Natural killer cell (primary cell): ENCODE results near the gene RABGAP1L. TPM values are rescaled to one million over a fixed set of nuclear protein-coding genes. Genes with fewer than 3 reads are reported as not detected.
A peak's percentile ranks its signal among the peaks of the same experiment; 100 is the strongest.

Experiments used
- ATAC-seq, 3 donors: fragments of 150-1000 bp in 2 of 3; fragments of 200-7000 bp in 1 of 3; cut with Tn5 transposase; 1 replicate in 1 of 3; 2 replicates in 2 of 3; pipeline ENCODE4 v1.10.0; 2021; ENCODE audit warnings: mild to moderate bottlenecking in 2 of 3, moderate library complexity in 2 of 3
- DNase-seq, 2 donors: peaks; one replicate each; pipeline versions ENCODE4 v3.0.0 to v3.0.0-alpha.2; 2013 to 2021; ENCODE audit warnings: mixed read lengths in 1 of 2
- H3K27ac ChIP-seq: one replicate; pipeline ENCODE4 v1.5.1; 2013; ENCODE audit warnings: mild to moderate bottlenecking, low read length
- H3K27me3 ChIP-seq: one replicate; pipeline ENCODE4 v1.6.1; 2013; ENCODE audit warnings: low read length; ENCODE audit not compliant: control insufficient read depth, insufficient read depth
- H3K36me3 ChIP-seq: one replicate; pipeline ENCODE4 v1.6.1; 2013; ENCODE audit warnings: low read length; ENCODE audit not compliant: control insufficient read depth, insufficient read depth
- H3K4me1 ChIP-seq: one replicate; pipeline ENCODE4 v1.6.1; 2013; ENCODE audit warnings: low read length; ENCODE audit not compliant: control insufficient read depth, insufficient read depth
- H3K4me3 ChIP-seq: one replicate; pipeline ENCODE4 v1.5.1; 2013; ENCODE audit warnings: low read length
- H3K9me3 ChIP-seq: one replicate; pipeline ENCODE4 v1.6.1; 2013; ENCODE audit warnings: low read length; ENCODE audit not compliant: control insufficient read depth, insufficient read depth
- H3K27ac Mint-ChIP-seq, 2 donors: one replicate each; pipeline ENCODE4 v1.8.0; 2022; ENCODE audit warnings: mild to moderate bottlenecking in 2 of 2, mixed read lengths in 2 of 2, moderate library complexity in 1 of 2
- H3K27me3 Mint-ChIP-seq, 2 donors: one replicate each; pipeline ENCODE4 v1.8.0; 2022; ENCODE audit warnings: low read depth in 2 of 2, mixed read lengths in 2 of 2
- H3K36me3 Mint-ChIP-seq: one replicate; pipeline ENCODE4 v1.8.0; 2022; ENCODE audit warnings: mixed read lengths
- H3K4me1 Mint-ChIP-seq, 2 donors: one replicate each; pipeline ENCODE4 v1.8.0; 2022; ENCODE audit warnings: mixed read lengths in 2 of 2
- H3K4me3 Mint-ChIP-seq: one replicate; pipeline ENCODE4 v1.8.0; 2022; ENCODE audit warnings: mild to moderate bottlenecking, moderate library complexity, mixed read lengths
- H3K9me3 Mint-ChIP-seq, 2 donors: one replicate each; pipeline ENCODE4 v1.8.0; 2022; ENCODE audit warnings: mixed read lengths in 2 of 2
- WGBS: methylation state at CpG from one replicate; pipeline ENCODE4 v1.1.7; 2013; ENCODE audit warnings: missing lambda C conversion rate; ENCODE audit not compliant: insufficient coverage; 5-methylcytosine and 5-hydroxymethylcytosine counted together
- intact Hi-C: fragments of 100-400 bp; cut with micrococcal nuclease; formaldehyde crosslinking; loops from one replicate; pipeline ENCODE4 v1.14.2; 2022
- total RNA-seq, 4 donors: library from RNA; stranded (reverse); fragments of 120-200 nt in 1 of 4; gene quantifications; one replicate each; pipeline versions ENCODE4 v1.2.3 to v1.2.4, GENCODE V29; 2013 to 2022
- TF ChIP-seq, protein P1 (sequence below): fragments of 200-600 bp; IDR thresholded peaks from one replicate; pipeline ENCODE4 v1.8.0; 2022; ENCODE audit warnings: antibody characterized with exemption

RABGAP1L gene
- total RNA-seq, 3 donors from 2014 or later (not counting 1 experiment from before 2014, with no cell fraction given) = 145 to 168 (median 153) TPM

DNA sequence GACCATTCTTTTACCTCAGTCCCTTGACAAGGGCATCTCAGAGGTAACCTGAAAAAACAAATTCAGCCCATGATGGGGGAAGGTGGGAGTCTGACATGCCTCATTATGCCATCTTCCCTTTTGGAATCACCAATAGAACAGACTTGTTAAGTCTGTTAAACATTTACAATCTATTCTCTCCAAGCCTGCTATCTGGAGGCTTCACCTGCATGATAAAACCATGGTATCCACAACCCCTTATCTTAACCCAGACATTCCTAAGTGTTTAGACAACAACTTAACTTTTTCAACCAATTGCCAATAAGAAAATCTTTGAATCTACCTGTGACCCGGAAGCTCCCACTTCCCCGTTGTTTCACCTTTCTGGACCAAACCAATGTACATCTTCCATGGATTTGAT is 607.4 kb downstream of the RABGAP1L start:
- no peaks in the 10 kb centered on the region for H3K9me3 Mint-ChIP-seq
- DNase-seq = no peak
- no peaks in the 10 kb centered on the region for H3K27me3 Mint-ChIP-seq
- H3K27ac Mint-ChIP-seq = peak overlapping the region; percentile 7 to 9
- H3K4me3 Mint-ChIP-seq = no peak overlapping the region
- Histone ChIP-seq H3K27ac (no peak overlapping the region), H3K27me3 (no peaks in the 10 kb centered on the region), H3K36me3 (no peaks in the 10 kb centered on the region), H3K4me1 (no peaks in the 10 kb centered on the region), H3K4me3 (no peak overlapping the region), H3K9me3 (no peaks in the 10 kb centered on the region)
- 100% methylated on average over 2 of the region's 2 CpGs for WGBS
- peaks cover 0 to 12% of the 10 kb centered on the region in 2 donors for H3K4me1 Mint-ChIP-seq
- no peaks in the 10 kb centered on the region for H3K36me3 Mint-ChIP-seq
- no peak for ATAC-seq
- TF ChIP-seq, protein P1, sequence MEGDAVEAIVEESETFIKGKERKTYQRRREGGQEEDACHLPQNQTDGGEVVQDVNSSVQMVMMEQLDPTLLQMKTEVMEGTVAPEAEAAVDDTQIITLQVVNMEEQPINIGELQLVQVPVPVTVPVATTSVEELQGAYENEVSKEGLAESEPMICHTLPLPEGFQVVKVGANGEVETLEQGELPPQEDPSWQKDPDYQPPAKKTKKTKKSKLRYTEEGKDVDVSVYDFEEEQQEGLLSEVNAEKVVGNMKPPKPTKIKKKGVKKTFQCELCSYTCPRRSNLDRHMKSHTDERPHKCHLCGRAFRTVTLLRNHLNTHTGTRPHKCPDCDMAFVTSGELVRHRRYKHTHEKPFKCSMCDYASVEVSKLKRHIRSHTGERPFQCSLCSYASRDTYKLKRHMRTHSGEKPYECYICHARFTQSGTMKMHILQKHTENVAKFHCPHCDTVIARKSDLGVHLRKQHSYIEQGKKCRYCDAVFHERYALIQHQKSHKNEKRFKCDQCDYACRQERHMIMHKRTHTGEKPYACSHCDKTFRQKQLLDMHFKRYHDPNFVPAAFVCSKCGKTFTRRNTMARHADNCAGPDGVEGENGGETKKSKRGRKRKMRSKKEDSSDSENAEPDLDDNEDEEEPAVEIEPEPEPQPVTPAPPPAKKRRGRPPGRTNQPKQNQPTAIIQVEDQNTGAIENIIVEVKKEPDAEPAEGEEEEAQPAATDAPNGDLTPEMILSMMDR = no peak
- intact Hi-C loops = no loop called here

DNA sequence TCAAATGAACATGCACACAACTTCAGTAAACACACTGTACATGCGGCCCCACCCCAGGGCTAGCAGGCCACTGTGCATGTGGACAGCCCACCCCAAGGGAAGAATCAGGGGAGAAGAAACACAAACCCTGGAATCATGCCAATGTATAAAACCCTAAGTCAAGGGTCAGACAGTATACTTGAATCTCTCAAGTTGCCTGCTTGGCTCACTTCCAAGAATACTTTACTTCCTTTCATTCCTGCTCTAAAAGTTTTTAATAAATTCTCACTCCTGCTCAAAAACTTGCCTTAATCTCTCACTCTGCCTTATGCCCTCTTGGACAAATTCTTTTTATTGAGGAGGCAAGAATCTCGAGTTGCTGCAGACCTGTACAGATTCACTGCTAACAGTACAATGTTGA is 609.2 kb downstream of the RABGAP1L start:
- Mint-ChIP-seq H3K4me3 (no peak overlapping the region), H3K4me1 (peaks cover 0 to 12% of the 10 kb centered on the region in 2 donors), H3K9me3 (no peaks in the 10 kb centered on the region), H3K27ac (no peak overlapping the region), H3K27me3 (no peaks in the 10 kb centered on the region), H3K36me3 (no peaks in the 10 kb centered on the region)
- ATAC-seq = no peak
- Histone ChIP-seq H3K4me1 (no peaks in the 10 kb centered on the region), H3K4me3 (no peak overlapping the region), H3K36me3 (no peaks in the 10 kb centered on the region), H3K27ac (no peak overlapping the region), H3K9me3 (no peaks in the 10 kb centered on the region), H3K27me3 (no peaks in the 10 kb centered on the region)
- intact Hi-C loops = no loop called here
- TF ChIP-seq, protein P1 = no peak
- DNase-seq = no peak
- 100% methylated on average over 1 of the region's 2 CpGs for WGBS

DNA sequence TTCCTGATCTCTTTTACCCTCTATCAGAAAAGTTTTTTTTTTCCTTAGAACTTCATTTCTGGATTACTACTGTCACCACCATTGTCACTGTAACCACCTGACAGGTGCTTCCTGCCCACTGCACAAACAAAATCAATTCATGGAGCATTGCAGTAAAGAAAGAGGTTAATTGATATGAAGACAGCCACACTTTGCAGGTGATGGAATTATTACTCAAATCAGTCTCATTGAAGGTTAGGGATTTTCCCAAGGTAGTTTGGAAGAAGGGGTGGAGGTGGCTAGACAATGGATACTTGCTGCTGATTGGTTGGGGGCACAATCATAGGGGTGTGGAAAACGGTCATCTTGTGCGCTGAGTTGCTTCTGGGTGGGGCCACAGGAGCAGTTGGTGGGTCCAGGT is 609.6 kb downstream of the RABGAP1L start:
- Mint-ChIP-seq H3K27ac (no peak overlapping the region), H3K4me3 (no peak overlapping the region), H3K9me3 (no peaks in the 10 kb centered on the region), H3K4me1 (peaks cover 0 to 12% of the 10 kb centered on the region in 2 donors), H3K27me3 (no peaks in the 10 kb centered on the region), H3K36me3 (no peaks in the 10 kb centered on the region)
- 92% methylated on average over 2 of the region's 2 CpGs for WGBS
- TF ChIP-seq, protein P1 = no peak
- Histone ChIP-seq H3K4me3 (no peak overlapping the region), H3K9me3 (no peaks in the 10 kb centered on the region), H3K27ac (no peak overlapping the region), H3K4me1 (no peaks in the 10 kb centered on the region), H3K36me3 (no peaks in the 10 kb centered on the region), H3K27me3 (no peaks in the 10 kb centered on the region)
- intact Hi-C loops = no loop called here
- DNase-seq = no peak
- ATAC-seq = no peak

DNA sequence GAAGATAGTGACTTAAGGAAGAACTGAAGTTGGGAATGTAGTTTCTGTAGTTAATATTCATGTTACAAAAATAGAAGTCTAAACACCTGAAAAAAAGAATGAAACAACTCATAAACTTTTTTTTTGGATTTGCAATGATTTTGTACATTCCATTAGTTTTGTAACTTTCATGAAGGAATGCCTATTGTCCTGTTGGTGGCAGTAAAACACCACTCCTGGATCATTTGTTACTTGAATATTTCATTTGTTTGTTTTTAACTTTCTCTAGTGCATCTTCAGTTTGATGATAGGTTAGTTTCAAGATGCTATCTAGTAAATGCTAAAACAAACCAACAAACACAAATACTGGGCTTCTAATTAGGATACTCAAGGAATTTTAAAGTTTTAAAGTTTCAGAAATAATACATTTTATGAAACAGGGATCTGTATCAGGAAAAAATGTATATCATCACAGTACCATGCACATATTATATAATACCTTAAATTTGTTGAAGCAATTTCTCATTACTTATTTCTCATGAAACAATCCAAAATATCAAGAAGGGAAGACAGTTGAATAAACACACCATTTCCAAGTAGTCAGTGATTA is 610.7 kb downstream of the RABGAP1L start:
- Mint-ChIP-seq H3K36me3 (no peaks in the 10 kb centered on the region), H3K4me1 (peaks cover 0 to 12% of the 10 kb centered on the region in 2 donors)

More for the DNA sequence above, 610.7 kb downstream of the RABGAP1L start:
- H3K9me3 Mint-ChIP-seq = no peaks in the 10 kb centered on the region
- H3K27ac Mint-ChIP-seq = peak overlapping the region in 1 of 2 donors; percentile 35
- no peaks in the 10 kb centered on the region for H3K9me3 ChIP-seq
- H3K4me3 Mint-ChIP-seq = no peak overlapping the region
- H3K36me3 ChIP-seq = no peaks in the 10 kb centered on the region
- no peak overlapping the region for H3K27ac ChIP-seq
- H3K27me3 Mint-ChIP-seq = no peaks in the 10 kb centered on the region
- TF ChIP-seq, protein P1 = peak; percentile 82
- H3K4me3 ChIP-seq = no peak overlapping the region
- peak in 1 of 2 donors; percentile 78 for DNase-seq
- ATAC-seq = peak in 2 of 3 donors; percentile 70
- no peaks in the 10 kb centered on the region for H3K27me3 ChIP-seq
- intact Hi-C loops = loop anchor here (1.0 to 2.0 kb wide), 4 partner anchors 29 to 355 kb away; no protein-coding TSS in a partner anchor
- H3K4me1 ChIP-seq = no peaks in the 10 kb centered on the region
